OCI-LY1 (cell line): Measurements from ENCODE around the gene PTPN22.

Experiments used
- H2AFZ ChIP-seq: fragments of 200-600 bp; sonication (generic), shearing (Covaris generic); 2 replicates; pipeline ENCODE4 v1.6.0; 2014; ENCODE audit warnings: antibody characterized with exemption, mild to moderate bottlenecking, low read length
- H3F3A ChIP-seq: fragments of 200-600 bp; sonication (generic), shearing (Covaris generic); 2 replicates; pipeline ENCODE4 v1.6.0; 2014; ENCODE audit warnings: mild to moderate bottlenecking, antibody characterized with exemption, low read length, moderate library complexity; ENCODE audit not compliant: insufficient read depth
- H3K27ac ChIP-seq: fragments of 200-600 bp; sonication (generic); 2 replicates; pipeline ENCODE4 v1.5.1; 2014; ENCODE audit warnings: low read length, mixed run types, mild to moderate bottlenecking, low read depth; ENCODE audit not compliant: poor library complexity, severe bottlenecking
- H3K27me3 ChIP-seq: fragments of 200-600 bp; sonication (generic); 2 replicates; pipeline ENCODE4 v1.6.0; 2014; ENCODE audit warnings: antibody characterized with exemption, mild to moderate bottlenecking, low read length, moderate library complexity; ENCODE audit not compliant: insufficient read depth
- H3K36me3 ChIP-seq: fragments of 200-600 bp; sonication (generic); 2 replicates; pipeline ENCODE4 v1.6.1; 2014; ENCODE audit warnings: mild to moderate bottlenecking, antibody characterized with exemption, low read length, moderate library complexity, mixed read lengths; ENCODE audit not compliant: insufficient read depth
- H3K4me1 ChIP-seq: fragments of 200-600 bp; sonication (generic); 2 replicates; pipeline ENCODE4 v1.5.1; 2014; ENCODE audit warnings: mild to moderate bottlenecking, low read length, moderate library complexity; ENCODE audit not compliant: insufficient read depth, severe bottlenecking
- H3K4me2 ChIP-seq: fragments of 200-600 bp; sonication (generic), shearing (Covaris generic); 2 replicates; pipeline ENCODE4 v1.6.1; 2014; ENCODE audit warnings: low read length
- H3K4me3 ChIP-seq: fragments of 200-600 bp; sonication (generic); 2 replicates; pipeline ENCODE4 v1.5.1; 2014; ENCODE audit warnings: low read length, low read depth, mild to moderate bottlenecking, mixed read lengths; ENCODE audit not compliant: poor library complexity, severe bottlenecking
- H3K79me2 ChIP-seq: fragments of 200-600 bp; shearing (Covaris generic); 2 replicates; pipeline ENCODE4 v1.6.1; 2016; ENCODE audit warnings: mixed run types, low read length, mixed read lengths; ENCODE audit not compliant: insufficient read depth
- H3K9ac ChIP-seq: fragments of 200-600 bp; sonication (generic), shearing (Covaris generic); 2 replicates; pipeline ENCODE4 v1.6.1; 2014; ENCODE audit warnings: mild to moderate bottlenecking, low read length, mixed read lengths
- H3K9me2 ChIP-seq: fragments of 200-600 bp; sonication (generic), shearing (Covaris generic); 2 replicates; pipeline ENCODE4 v1.6.1; 2014; ENCODE audit warnings: low read depth, mild to moderate bottlenecking, low read length, mixed read lengths
- H3K9me3 ChIP-seq: fragments of 200-600 bp; shearing (Covaris generic); 2 replicates; pipeline ENCODE4 v1.6.1; 2014; ENCODE audit warnings: low read length, mixed read lengths
- H4K20me1 ChIP-seq: fragments of 200-600 bp; sonication (generic), shearing (Covaris generic); 2 replicates; pipeline ENCODE4 v1.6.0; 2016; ENCODE audit warnings: mild to moderate bottlenecking, low read length; ENCODE audit not compliant: insufficient read depth
- CTCF ChIP-seq: fragments of 200-600 bp; sonication (generic), shearing (Covaris generic); IDR thresholded peaks from 2 replicates; pipeline ENCODE4 v1.5.1; 2017; ENCODE audit warnings: mild to moderate bottlenecking, antibody characterized with exemption, low read length, moderate library complexity, mixed read lengths
- EZH2 ChIP-seq: fragments of 200-600 bp; sonication (generic), shearing (Covaris generic); IDR thresholded peaks from 2 replicates; pipeline ENCODE4 v1.8.0; 2017; ENCODE audit warnings: borderline replicate concordance, mixed run types, mild to moderate bottlenecking, antibody characterized with exemption, low read length, moderate library complexity, mixed read lengths

Gene PTPN22

GRCh38 chr1:113769601-113769970 is 101.9 kb downstream of the PTPN22 start:
- Histone ChIP-seq H3K27ac (no peak overlapping the region), H3K4me2 (no peak overlapping the region), H3K4me3 (no peak overlapping the region), H3K79me2 (no peaks in the 10 kb centered on the region), H3K4me1 (no peaks in the 10 kb centered on the region), H4K20me1 (no peaks in the 10 kb centered on the region), H3K9me2 (no peaks in the 10 kb centered on the region), H3K9ac (no peak overlapping the region), H3K27me3 (no peaks in the 10 kb centered on the region), H2AFZ (no peak overlapping the region), H3F3A (no peaks in the 10 kb centered on the region), H3K36me3 (peaks cover 41% of the 10 kb centered on the region), H3K9me3 (no peaks in the 10 kb centered on the region)
- TF ChIP-seq EZH2 (no peak), CTCF (no peak)

- no peak overlapping the region for H3K27ac ChIP-seq
- H3K4me2 ChIP-seq: no peak overlapping the region
- H2AFZ ChIP-seq: no peak overlapping the region
- no peaks in the 10 kb centered on the region for H3F3A ChIP-seq
- H3K9ac ChIP-seq: no peak overlapping the region
- H3K9me2 ChIP-seq: no peaks in the 10 kb centered on the region
- no peak overlapping the region for H3K4me3 ChIP-seq
- no peaks in the 10 kb centered on the region for H4K20me1 ChIP-seq
- TF ChIP-seq EZH2: no peak
- no peak for TF ChIP-seq CTCF
- no peaks in the 10 kb centered on the region for H3K9me3 ChIP-seq
- no peaks in the 10 kb centered on the region for H3K4me1 ChIP-seq
- H3K36me3 ChIP-seq: peaks cover 41% of the 10 kb centered on the region
- no peaks in the 10 kb centered on the region for H3K79me2 ChIP-seq
- H3K27me3 ChIP-seq: no peaks in the 10 kb centered on the region
These were observed 102.5 kb downstream of the PTPN22 start for GRCh38 chr1:113768916-113769600.

GRCh38 chr1:113765306-113766230 is 105.9 kb downstream of the PTPN22 start:
- no peaks in the 10 kb centered on the region for H3K9me3 ChIP-seq
- H3K9me2 ChIP-seq: no peaks in the 10 kb centered on the region
- no peaks in the 10 kb centered on the region for H4K20me1 ChIP-seq
- peaks cover 10% of the 10 kb centered on the region; the same call in 1 of the 2 replicates for H3F3A ChIP-seq
- no peak overlapping the region for H2AFZ ChIP-seq
- no peak overlapping the region for H3K27ac ChIP-seq
- no peaks in the 10 kb centered on the region for H3K27me3 ChIP-seq
- H3K79me2 ChIP-seq: no peaks in the 10 kb centered on the region
- no peak overlapping the region for H3K9ac ChIP-seq
- TF ChIP-seq EZH2 (no peak), CTCF (no peak)
- no peak overlapping the region for H3K4me2 ChIP-seq
- no peak overlapping the region for H3K4me3 ChIP-seq
- peaks cover 41% of the 10 kb centered on the region for H3K36me3 ChIP-seq
- no peaks in the 10 kb centered on the region for H3K4me1 ChIP-seq
